ENCODE results near the gene KRT36.

Gene KRT36

GRCh38 chr17:41489531-41489930 is at the start of gene KRT36:
Gene KRT36, minus strand, starts transcription at chr17:41489910. Its CDS starts 46 bp downstream, at chr17:41489864.
- no peak for DNase-seq (ENCODE audit: low spot score)

- DNase-seq (ENCODE audit: low spot score) = no peak
Measured at GRCh38 chr17:41539071-41539492, 49.4 kb upstream of the KRT36 start.

DNA sequence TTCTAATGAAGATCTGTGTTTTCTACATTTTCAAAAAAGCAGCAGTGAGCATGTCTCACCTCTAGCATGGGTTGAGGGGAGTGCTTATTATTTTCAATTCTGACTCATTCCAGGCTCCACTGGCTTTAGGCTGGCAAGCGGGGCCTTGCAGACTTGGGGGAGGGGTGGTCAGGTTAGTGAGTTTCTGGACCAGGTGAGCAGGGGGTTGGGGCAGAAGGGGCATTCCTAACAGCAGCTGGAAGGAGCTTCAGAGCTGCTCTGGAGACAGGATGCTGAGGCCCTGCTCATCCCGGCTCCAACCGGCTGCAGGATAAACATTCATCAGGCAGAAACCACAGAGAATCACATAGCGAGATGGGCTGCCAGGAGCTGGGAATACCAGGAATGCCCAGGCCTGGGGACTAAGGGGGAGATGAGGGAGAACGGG is 48.9 kb upstream of the KRT36 start:
- DNase-seq (ENCODE audit: low spot score) = no peak

- DNase-seq (ENCODE audit: low spot score) = no peak
Measured at GRCh38 chr17:41537990-41538389, 48.3 kb upstream of the KRT36 start.

GRCh38 chr17:41537614-41537954 is 47.9 kb upstream of the KRT36 start:
- no peak for DNase-seq (ENCODE audit: low spot score)

- no peak for DNase-seq (ENCODE audit: low spot score)
Measured at GRCh38 chr17:41536741-41537613, 47.3 kb upstream of the KRT36 start.

- DNase-seq (ENCODE audit: low spot score) = no peak
Measured at GRCh38 chr17:41535764-41536481, 46.2 kb upstream of the KRT36 start.

- DNase-seq (ENCODE audit: low spot score) = no peak
Measured at GRCh38 chr17:41534899-41535546, 45.3 kb upstream of the KRT36 start.

DNA sequence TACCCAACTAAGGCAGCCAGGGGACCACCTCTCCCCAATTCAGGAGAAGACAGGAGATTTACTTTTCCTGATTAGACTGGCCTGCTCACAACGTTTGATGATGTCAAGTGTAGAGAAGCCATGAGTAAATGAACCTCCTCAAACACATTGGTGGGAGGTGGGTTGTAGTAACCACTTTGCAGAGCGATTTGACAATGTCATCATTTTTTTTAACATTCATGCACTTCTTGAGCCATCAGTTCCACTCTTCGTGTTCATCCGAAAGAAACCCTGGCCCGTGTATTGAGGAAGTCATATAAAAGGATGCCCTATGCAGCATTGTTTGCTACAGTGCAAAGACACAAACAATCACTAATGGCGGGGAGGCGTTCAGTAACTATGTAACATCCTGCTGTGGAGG is 43.9 kb upstream of the KRT36 start:
- no peak for DNase-seq (ENCODE audit: low spot score)

DNA sequence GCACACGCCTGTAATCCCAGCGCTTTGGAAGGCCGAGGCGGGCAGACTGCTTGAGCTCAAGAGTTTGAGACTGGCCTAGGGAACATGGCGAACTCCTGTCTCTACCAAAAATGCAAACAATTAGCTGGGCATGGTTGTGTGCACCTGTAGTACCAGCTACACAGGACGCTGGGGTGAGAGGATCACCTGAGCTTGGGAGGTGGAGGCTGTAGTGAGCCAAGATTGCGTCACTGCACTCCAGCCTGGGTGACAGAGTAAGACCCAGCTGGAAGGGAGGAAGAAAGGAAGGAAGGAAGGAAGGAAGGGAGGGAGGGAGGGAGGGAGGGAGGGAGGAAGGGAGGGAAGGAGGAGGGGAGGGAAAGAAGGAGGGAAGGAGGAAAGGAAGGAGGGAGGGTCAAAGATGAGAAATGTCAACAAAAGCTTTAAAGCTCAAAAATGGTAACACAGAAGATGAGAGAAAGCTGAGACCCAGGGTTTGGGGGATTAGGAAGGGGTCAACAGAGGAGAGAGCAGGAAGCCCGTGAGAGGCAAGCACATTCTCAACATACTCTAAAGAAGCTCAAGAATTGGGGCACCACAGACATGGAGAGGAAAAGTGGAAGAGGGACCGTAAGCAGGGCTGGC is 43.3 kb upstream of the KRT36 start:
- no peak for DNase-seq (ENCODE audit: low spot score)

DNA sequence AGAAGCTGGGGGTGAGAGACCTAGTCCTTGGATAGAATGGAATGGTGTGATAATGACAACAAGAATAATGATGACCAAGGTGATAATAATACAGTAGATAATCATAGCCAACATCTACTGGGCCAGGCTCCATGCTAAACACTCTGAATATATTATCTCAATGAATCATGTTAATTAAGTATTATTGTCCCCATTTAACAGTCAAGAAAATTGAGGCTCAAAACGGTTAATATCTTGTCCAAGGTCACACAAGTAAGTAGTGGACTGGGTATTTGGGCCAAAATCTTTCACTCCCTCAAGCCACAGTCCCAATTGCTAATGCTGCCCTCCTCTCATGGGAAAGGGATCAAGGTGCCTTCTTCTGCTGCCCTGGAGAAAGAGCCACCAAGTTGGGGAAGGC is 42.3 kb upstream of the KRT36 start:
- no peak for DNase-seq (ENCODE audit: low spot score)

GRCh38 chr17:41530062-41531048 is 40.6 kb upstream of the KRT36 start:
- DNase-seq (ENCODE audit: low spot score) = no peak

DNA sequence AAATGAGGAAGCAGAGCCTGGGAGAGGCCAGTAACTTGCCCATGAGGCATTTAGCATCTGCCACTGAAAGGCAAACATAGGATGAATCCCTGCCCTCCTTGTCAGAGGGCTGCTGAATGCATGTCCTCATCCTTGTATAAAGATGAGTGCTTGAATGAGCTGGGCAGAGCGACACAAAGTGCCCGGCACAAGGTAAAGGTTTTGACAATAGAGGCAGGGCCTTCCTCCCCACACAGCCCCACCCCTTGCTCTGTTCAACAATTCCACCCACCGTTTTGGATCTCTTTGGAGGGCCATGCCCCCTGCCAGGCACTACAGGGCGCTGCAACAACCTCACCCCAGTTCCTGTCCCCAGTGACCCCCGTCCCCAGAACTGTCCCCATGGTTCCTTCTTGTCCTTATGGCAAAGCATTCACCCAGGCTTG is 39.8 kb upstream of the KRT36 start:
- no peak for DNase-seq (ENCODE audit: low spot score)

GRCh38 chr17:41528959-41529353 is 39.2 kb upstream of the KRT36 start:
- DNase-seq (ENCODE audit: low spot score) = no peak

- DNase-seq (ENCODE audit: low spot score) = no peak
Measured at GRCh38 chr17:41527063-41528023, 37.6 kb upstream of the KRT36 start.

- DNase-seq (ENCODE audit: low spot score) = no peak
Measured at GRCh38 chr17:41524261-41524660, 34.6 kb upstream of the KRT36 start.

GRCh38 chr17:41523787-41524186 is 34.1 kb upstream of the KRT36 start:
- no peak for DNase-seq (ENCODE audit: low spot score)

DNA sequence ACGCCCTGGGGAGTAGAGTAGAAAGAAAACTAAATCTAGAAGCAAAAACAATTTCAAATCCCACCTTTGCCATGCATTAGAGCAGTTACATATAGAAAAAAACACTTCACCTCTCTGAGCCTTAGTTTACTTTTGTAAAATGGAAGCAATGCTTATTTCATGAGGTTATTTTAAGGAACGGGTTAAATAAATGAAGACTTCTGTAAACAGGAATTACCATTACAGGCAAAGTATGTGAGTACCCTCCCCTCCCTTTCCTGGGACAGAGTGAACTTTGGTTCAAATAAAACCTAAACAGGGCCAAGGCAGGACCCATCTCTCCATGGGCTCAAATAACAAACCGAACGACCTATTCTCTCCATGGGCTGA is 33.5 kb upstream of the KRT36 start:
- no peak for DNase-seq (ENCODE audit: low spot score)

DNA sequence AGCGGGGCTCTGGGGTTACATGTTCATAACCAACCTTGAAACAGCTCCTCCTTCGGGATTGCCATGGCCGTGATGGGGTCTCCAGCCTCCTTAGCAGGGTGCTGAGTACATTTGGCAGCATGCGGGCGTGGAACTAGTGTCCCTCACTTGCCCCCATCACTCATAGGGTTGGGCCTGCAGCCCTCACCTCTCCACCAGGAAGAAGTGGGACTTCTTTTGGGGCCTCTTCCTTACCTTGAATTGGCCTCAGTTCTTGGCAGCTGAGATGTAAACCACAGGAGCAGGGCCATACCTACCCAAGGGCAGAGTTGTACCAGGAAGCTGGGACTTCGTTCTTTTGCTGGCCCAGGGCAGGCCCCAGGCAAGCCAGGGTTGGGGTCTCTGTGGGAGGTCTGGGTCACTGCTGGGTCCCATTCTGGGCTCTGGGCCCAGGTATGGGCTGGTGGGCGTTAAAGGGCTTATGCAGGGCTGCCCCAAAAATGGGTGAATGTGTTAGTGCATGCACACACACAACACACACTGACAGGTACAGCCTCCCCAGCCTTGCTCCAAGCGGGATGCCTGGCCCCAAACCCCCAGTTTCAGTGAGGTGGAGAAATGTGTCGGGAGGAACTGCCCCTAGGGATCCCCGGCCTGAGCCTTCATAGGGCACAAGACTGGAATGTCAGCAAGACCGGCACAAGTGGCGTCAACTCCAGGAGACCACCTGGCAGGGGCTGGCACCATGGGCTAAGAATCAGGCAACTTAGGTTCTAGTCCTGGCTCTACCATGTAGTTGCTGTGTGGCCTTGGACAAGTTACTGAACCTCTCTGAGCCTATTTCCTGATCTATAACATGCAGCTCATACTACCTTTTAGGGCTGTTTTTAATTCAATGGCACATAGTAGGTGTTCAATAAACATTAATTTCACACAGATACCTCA is 32.9 kb upstream of the KRT36 start:
- DNase-seq (ENCODE audit: low spot score) = no peak
